Activated T-helper 17 cell treated with anti-CD3 and anti-CD28 coated beads, Interleukin-2, amount 50 U/mL, for 72 hours (primary cell): ENCODE results near the gene ESR1. TPM values are rescaled to one million over a fixed set of nuclear protein-coding genes. Genes with fewer than 3 reads are reported as not detected.

Source experiments
- ATAC-seq: fragments of 150-1000 bp; cut with Tn5 transposase; replicated peaks from 2 replicates; pipeline ENCODE4 v1.10.0; 2021; ENCODE audit warnings: mild to moderate bottlenecking, moderate library complexity
- H3K27ac Mint-ChIP-seq: one replicate; pipeline ENCODE4 v1.8.0; 2022; ENCODE audit warnings: mixed read lengths
- H3K27me3 Mint-ChIP-seq: one replicate; pipeline ENCODE4 v1.8.0; 2022; ENCODE audit warnings: mixed read lengths
- H3K36me3 Mint-ChIP-seq: one replicate; pipeline ENCODE4 v1.8.0; 2022; ENCODE audit warnings: low read depth, mild to moderate bottlenecking, mixed read lengths
- H3K4me1 Mint-ChIP-seq: one replicate; pipeline ENCODE4 v1.8.0; 2022; ENCODE audit warnings: mixed read lengths
- H3K4me3 Mint-ChIP-seq: one replicate; pipeline ENCODE4 v1.8.0; 2022; ENCODE audit warnings: mild to moderate bottlenecking, mixed read lengths
- H3K9me3 Mint-ChIP-seq: one replicate; pipeline ENCODE4 v1.8.0; 2022; ENCODE audit warnings: mixed read lengths
- total RNA-seq, 2 donors: library from RNA; stranded (reverse); gene quantifications; one replicate each; pipeline ENCODE4 v1.2.3, GENCODE V29; 2022

The ESR1 gene
- total RNA-seq, 2 donors from 2014 or later = 0.50 TPM; not detected in 1

DNA sequence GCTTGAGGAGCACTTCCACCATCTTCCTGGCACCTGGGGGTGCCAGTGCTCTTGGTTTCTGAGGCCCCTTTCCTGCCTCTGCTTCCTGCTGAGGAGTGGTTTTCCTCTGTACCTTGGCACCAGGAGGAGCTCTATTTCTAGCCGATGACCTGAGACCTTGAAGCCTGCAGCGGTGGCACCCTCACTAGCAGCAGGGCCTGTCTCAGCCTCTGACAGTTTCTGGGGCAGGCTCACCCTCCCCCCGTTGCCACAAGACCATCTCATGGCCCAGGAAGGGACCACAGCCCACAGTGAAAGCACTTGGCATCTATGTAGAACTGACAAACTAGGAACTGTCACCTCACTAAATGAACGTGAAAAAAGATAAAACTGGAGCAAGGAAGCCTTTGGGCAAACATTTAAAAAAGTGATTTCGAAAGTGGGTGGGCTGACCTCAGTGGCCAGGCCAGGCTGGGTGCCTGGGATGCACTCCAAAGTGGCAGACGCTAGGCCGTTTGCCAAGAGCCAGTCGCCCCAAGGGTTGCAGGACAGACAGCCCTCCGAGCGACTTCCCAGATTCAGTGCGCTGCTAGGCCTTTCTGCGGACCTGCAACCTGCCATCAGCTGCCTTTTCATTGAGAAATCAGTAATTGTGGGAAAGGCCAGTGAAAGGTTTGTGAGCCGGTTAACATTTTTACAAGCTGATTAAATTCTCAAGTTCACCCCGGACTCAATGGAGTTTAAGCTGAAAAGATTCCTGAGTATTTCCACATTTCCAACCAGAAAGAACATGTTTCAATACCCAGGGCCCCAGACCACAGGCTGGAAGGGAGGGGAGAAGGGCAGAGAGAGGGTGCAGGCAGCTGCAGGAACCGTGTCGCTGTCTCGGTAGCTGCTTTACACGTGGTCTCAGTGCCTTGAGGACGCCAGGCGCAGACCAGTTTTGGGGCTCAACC, 303.7 kb downstream of the ESR1 start:
- Mint-ChIP-seq H3K4me3 (no peak overlapping the region), H3K27ac (no peak overlapping the region)
- no peak for ATAC-seq

DNA sequence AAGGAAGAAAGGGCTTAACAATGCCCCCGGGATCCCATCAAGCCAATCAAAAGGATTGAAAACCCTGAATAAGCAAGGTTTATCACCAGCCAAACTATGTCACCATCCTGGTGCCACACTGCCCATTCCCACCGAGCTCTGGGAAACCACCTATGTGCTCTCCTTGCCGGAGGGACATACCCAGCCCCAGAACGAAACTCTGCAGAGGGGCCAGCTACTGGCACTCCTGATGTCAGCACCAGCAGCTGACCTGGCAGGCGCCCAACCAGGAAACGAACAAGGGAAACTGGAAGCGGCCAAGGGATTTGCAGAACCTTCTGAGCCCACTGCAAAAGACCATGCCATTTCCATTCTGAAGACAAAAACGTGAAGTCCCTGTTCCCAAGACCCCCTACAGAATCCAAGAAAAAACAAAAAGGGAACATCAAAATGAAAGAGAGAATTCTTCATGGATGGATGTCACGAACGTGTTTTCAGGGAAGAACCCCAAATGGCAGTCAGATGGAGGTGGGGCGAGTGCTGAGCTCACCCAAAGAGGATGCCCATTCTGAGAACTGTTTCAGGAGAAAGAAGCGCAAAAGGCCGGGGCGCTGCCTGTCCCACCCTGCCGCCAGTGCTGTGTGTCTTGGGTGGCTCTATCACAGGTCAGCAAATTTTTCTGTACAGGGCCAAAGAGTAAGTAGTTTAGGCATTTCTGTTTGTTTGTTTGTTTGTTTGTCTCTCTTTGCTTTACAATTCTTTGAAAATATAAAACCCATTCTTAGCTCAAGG, 305.2 kb downstream of the ESR1 start:
- ATAC-seq = no peak
- Mint-ChIP-seq H3K9me3 (no peaks in the 10 kb centered on the region), H3K36me3 (no peaks in the 10 kb centered on the region), H3K4me1 (no peaks in the 10 kb centered on the region), H3K27ac (no peak overlapping the region), H3K27me3 (peaks cover 3% of the 10 kb centered on the region), H3K4me3 (no peak overlapping the region)

More for the DNA sequence above, 303.7 kb downstream of the ESR1 start:
- Mint-ChIP-seq H3K36me3 (no peaks in the 10 kb centered on the region), H3K27me3 (peaks cover 3% of the 10 kb centered on the region), H3K9me3 (no peaks in the 10 kb centered on the region), H3K4me1 (no peaks in the 10 kb centered on the region)

DNA sequence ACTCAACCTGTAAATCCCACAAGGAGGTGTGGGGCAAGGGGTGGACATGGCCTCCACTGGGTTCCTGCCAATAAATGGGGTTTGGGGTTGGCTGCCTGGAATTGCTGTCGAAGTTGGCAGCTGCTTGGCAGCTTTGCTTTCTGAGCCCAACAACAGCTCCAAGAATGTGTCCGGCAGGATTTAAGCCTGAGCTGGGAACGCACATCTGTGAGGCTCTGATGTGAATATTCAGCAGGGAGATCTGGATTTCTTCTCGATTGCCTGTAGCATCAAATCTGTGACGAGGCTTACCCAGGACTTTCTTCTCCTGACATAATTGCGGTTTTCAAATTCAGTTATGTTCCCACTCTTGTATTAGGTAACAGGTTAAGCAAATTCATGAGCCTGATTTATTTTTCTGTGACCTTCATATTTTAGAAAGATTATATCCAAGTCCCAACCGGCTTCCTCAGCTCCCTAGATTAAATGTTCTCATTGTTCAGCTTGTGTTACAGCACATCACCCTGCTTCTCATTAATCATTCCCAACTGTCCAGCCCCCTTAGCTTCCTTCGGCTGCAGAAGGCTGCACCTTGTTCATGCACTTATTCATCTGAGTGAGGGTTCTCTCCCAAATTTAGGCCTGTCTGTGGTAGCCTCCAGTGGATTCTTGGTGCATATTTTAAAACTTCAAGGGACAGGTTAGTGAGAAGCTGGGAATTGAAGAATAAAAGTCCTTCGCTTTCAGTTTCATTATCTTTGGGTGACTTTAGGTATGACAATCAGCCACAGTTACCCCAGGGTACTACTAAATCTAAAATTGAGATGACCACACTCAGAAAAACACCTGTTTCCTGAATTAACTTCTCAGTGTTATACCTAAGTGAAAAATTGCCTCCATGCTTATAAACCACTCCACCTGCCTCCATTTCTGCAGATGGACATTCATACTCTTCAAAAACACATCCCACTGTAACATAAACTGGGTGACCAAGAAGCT, 310.0 kb downstream of the ESR1 start:
- no peaks in the 10 kb centered on the region for H3K9me3 Mint-ChIP-seq
- peaks cover 35% of the 10 kb centered on the region for H3K36me3 Mint-ChIP-seq
- H3K4me1 Mint-ChIP-seq = no peaks in the 10 kb centered on the region
- H3K4me3 Mint-ChIP-seq = no peak overlapping the region
- no peak overlapping the region for H3K27ac Mint-ChIP-seq
- no peaks in the 10 kb centered on the region for H3K27me3 Mint-ChIP-seq
- ATAC-seq = no peak

DNA sequence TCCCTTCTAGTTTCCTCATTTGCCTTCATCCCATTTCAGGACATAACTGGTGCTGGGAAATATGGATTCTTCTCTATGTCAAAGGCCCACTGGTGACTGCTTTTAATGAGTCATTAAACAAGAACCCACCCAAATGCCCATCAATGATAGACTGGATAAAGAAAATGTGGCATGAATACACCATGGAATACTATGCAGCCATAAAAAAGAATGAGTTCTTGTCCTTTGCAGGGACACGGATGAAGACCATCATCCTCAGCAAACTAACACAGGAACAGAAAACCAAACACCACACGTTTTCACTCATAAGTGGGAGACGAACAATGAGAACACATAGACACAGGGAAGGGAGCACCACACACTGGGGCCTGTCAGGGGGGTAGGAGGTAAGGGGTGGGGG, 310.7 kb downstream of the ESR1 start:
- Mint-ChIP-seq H3K36me3 (peaks cover 43% of the 10 kb centered on the region), H3K4me1 (no peaks in the 10 kb centered on the region), H3K4me3 (no peak overlapping the region), H3K27ac (no peak overlapping the region), H3K27me3 (no peaks in the 10 kb centered on the region), H3K9me3 (no peaks in the 10 kb centered on the region)
- ATAC-seq = no peak

DNA sequence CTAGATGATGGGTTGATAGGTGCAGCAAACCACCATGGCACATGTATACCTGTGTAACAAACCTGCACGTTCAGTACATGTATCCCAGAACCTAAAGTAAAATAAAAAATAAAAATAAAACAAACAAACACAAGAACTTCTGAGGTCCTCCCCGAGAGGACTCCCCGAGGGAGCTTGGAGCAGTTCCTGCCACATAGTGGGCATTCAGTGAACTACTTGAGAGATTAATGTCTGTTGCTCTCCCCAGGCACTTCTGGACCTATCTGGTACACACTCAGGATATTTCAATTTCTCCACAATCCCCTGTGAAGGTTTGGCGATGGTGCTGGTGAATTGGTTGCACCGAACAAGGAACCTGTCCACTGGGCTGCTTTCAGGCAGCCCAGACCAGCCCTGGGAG, 311.2 kb downstream of the ESR1 start:
- Mint-ChIP-seq H3K4me1 (no peaks in the 10 kb centered on the region), H3K27ac (no peak overlapping the region), H3K36me3 (peaks cover 47% of the 10 kb centered on the region), H3K4me3 (no peak overlapping the region), H3K9me3 (no peaks in the 10 kb centered on the region), H3K27me3 (no peaks in the 10 kb centered on the region)
- no peak for ATAC-seq

DNA sequence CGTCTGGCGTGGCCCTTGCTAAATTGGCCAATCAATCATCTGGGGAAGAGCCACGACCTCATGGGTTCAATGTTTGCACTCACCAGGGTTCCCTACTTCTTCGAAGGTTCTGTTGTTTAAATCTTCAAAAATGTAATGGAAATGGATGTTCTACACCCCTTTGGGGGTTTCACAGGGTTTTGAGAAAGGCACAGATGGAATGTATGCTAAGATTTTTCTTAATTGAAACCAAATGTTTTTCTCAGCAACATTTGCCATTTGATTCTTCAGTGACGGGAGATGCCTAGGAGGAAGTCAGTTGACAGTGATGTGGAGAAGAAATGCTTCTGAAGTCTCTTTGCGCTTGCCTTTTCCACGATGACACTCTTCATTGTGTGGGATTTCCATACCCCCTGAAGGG, 312.3 kb downstream of the ESR1 start:
- Mint-ChIP-seq H3K4me1 (no peaks in the 10 kb centered on the region), H3K27ac (peak overlapping the region; percentile 61), H3K27me3 (no peaks in the 10 kb centered on the region), H3K36me3 (peaks cover 55% of the 10 kb centered on the region), H3K4me3 (no peak overlapping the region), H3K9me3 (no peaks in the 10 kb centered on the region)
- ATAC-seq = no peak

DNA sequence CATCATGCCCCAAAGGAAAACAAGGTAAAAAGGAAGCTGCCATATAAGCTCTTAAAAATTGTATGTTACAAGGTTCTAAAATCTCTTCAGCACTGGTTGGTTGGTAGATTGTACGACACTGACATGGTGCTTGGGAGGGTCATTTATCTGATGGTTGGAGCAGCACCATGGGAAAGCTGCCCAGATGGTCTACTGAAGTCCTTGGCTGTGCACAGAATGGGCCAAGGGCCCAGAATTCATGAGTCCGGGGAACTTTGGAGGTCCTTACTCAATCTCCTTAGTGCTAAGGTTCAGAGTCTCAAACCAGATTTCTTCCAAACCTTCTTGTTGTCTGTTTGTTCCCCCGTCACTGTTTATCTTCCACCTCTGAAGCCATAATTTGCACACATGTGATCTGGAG, 314.4 kb downstream of the ESR1 start:
- no peaks in the 10 kb centered on the region for H3K27me3 Mint-ChIP-seq
- no peak overlapping the region for H3K27ac Mint-ChIP-seq
- no peak for ATAC-seq
- peaks cover 68% of the 10 kb centered on the region for H3K36me3 Mint-ChIP-seq
- H3K9me3 Mint-ChIP-seq = no peaks in the 10 kb centered on the region
- H3K4me3 Mint-ChIP-seq = no peak overlapping the region
- H3K4me1 Mint-ChIP-seq = no peaks in the 10 kb centered on the region

DNA sequence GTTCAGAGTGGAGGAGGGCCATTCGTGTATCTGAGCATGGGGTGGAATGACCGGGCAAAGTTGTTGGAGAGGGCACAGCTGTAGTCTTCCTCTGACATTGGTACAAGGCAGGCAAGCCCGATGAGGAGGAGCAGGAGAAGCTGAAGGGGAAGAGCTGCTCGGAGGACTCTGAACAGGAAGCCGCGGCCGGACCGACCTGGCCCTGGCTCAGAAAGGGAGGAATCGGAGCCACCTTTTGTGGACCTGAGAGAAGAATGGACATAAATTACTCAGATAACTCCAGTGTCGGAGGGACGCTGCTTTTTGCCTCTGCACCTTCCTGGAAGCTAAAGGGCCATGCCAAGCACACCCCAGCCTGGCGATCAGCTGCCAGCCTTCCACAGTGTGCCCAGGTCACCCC, 315.0 kb downstream of the ESR1 start:
- no peaks in the 10 kb centered on the region for H3K4me1 Mint-ChIP-seq
- H3K4me3 Mint-ChIP-seq = no peak overlapping the region
- H3K9me3 Mint-ChIP-seq = no peaks in the 10 kb centered on the region
- H3K36me3 Mint-ChIP-seq = peaks cover 70% of the 10 kb centered on the region
- H3K27me3 Mint-ChIP-seq = no peaks in the 10 kb centered on the region
- H3K27ac Mint-ChIP-seq = no peak overlapping the region
- no peak for ATAC-seq

DNA sequence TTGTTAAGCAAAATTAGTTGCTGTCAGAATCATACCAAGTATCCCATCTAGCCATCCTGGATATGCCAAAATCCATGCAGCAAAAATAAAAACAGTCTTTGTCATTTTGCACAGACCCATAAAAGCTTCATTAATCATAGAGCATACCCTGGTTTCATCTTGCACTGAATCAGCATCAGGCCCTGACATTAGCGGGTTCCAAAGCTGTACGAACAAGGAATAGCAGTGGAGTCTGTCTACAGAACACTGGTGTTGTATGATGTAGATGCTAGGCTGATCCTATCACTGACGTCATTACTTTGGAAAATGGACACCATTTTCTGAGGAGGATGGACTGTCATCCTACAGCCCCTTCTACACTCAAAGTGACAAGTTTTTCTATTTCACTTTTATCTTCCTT, 315.6 kb downstream of the ESR1 start:
- Mint-ChIP-seq H3K9me3 (no peaks in the 10 kb centered on the region), H3K4me3 (no peak overlapping the region), H3K27ac (no peak overlapping the region), H3K4me1 (no peaks in the 10 kb centered on the region), H3K27me3 (no peaks in the 10 kb centered on the region), H3K36me3 (peaks cover 76% of the 10 kb centered on the region)
- no peak for ATAC-seq

DNA sequence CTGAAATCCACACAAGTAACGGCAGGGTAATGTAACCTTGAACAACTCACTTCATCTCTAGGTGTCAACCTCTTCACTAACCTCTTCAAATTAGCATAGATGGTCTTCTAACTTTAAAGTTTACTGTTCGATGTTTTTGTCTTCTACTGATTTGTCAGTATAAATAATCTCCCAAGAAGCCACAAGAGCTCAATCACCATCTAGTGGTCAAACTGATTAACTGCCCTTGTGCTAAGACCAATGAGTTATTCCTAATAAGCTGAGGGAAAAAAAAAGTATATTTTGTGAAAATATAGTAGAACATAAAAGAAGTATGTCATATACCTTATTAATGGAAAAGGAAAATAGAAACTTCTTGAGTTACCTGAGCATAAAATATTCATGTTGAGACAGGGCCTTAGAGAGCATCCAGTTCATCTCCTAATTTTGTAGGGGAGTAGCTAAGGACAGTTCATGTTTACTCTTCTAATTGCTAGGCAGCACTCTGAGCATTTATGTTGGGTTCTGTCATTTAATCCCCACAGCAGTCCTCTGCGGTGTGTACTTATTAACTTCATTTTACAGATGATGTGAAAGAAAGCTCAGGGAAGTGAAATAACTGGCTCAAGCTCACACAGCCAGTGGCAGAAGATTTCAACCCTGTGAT, 317.1 kb downstream of the ESR1 start:
- peaks cover 85% of the 10 kb centered on the region for H3K36me3 Mint-ChIP-seq
- H3K27me3 Mint-ChIP-seq = no peaks in the 10 kb centered on the region
- H3K9me3 Mint-ChIP-seq = no peaks in the 10 kb centered on the region
- H3K4me1 Mint-ChIP-seq = no peaks in the 10 kb centered on the region
- peak; percentile 34 for ATAC-seq
- H3K27ac Mint-ChIP-seq = no peak overlapping the region
- no peak overlapping the region for H3K4me3 Mint-ChIP-seq

DNA sequence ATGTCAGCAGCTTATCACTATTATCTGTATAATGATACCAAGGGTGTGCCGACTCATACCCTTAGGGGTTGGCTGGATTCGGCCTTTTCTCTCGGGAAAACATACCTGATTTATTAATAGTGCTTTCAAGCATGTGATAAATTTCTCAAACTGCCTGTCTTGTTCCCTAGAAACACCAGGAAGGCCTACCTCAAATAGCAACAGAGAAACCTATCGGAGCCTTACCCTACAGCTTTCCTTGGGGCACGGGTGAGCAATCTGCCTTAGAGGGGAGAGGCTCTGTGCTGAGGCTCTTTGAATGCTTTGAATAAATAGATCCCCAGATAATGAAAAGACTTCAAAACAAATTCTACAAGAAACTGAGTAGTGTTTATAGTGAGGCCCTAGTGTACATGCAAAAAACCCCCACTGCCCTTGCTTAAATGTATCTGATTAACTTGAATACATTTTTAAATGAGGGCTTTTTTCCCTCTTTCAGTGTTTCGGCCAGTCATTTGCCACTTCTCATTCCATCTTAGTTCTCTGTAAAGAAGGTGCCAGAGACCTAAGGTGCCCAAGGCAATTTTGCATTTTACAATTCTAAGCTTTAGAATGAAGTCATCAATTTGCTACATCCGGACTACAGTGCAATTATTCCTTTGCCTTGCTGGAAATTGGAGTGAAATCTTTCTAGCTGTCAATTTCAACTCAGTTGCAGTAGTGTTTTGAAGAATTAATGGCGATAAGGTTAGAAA, 320.1 kb downstream of the ESR1 start:
- H3K27me3 Mint-ChIP-seq = no peaks in the 10 kb centered on the region
- H3K27ac Mint-ChIP-seq = no peak overlapping the region
- H3K4me3 Mint-ChIP-seq = no peak overlapping the region
- no peak for ATAC-seq
- H3K36me3 Mint-ChIP-seq = peaks cover 85% of the 10 kb centered on the region
- H3K4me1 Mint-ChIP-seq = peaks cover 4% of the 10 kb centered on the region
- H3K9me3 Mint-ChIP-seq = no peaks in the 10 kb centered on the region

DNA sequence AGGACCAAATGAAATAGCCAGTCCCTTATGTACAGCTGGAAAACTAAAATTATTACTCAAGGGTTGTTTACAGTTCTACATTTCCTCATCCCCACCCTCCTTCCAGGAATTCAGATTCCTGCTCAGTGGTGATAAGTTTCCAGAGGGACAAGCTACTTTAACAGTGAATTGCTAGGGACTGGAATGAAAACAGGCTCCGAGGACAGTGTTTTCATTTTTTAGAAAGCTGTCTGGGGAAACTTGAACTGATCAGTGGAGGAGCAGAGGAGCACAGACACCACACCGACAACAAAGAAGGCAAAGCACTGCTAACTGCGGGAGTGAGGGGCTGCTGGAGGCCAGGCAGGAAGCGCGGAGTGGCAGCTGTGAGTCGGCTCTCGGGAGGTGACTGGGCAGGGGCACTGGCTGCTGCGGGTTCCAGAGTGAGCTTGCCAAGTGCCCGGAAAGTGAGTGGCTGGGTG, 322.2 kb downstream of the ESR1 start:
- H3K27ac Mint-ChIP-seq = peak overlapping the region; percentile 77
- no peak for ATAC-seq
- no peak overlapping the region for H3K4me3 Mint-ChIP-seq
- peaks cover 88% of the 10 kb centered on the region for H3K36me3 Mint-ChIP-seq
- no peaks in the 10 kb centered on the region for H3K9me3 Mint-ChIP-seq
- H3K4me1 Mint-ChIP-seq = peaks cover 4% of the 10 kb centered on the region
- no peaks in the 10 kb centered on the region for H3K27me3 Mint-ChIP-seq

DNA sequence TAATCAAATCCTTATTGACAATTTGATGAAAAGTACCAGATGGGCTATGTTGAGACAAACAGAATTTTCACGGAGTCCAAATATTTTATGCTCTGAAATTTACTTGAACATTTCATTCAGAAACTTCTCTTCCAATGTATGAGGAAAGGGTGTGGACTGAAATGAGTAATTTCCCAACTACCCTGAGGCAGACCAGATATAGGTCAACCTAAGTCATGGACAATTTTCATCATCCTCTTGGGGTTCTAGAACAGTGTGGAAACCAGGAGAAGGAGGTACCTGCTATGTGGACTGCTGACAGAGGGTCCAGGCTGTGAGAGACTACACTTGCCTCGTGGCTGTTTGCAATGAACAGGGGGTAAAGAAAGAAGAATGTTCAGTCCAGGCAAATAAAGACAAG, 323.0 kb downstream of the ESR1 start:
- H3K9me3 Mint-ChIP-seq = no peaks in the 10 kb centered on the region
- ATAC-seq = peak; percentile 55
- peaks cover 4% of the 10 kb centered on the region for H3K4me1 Mint-ChIP-seq
- no peak overlapping the region for H3K4me3 Mint-ChIP-seq
- peak overlapping the region; percentile 77 for H3K27ac Mint-ChIP-seq
- H3K27me3 Mint-ChIP-seq = no peaks in the 10 kb centered on the region
- H3K36me3 Mint-ChIP-seq = peaks cover 94% of the 10 kb centered on the region
